HG03039 (cell line): ENCODE data around the gene GPATCH8.
"Not testable (repeated sequence)": the region's sequence is repeated elsewhere in the genome, so short reads cannot be mapped to it uniquely, and the experiment has no call there.

Source experiments
- ATAC-seq: cut with Tn5 transposase; IDR thresholded peaks from one replicate; pipeline ENCODE4 v1.9.1; 2021; ENCODE audit warnings: mild to moderate bottlenecking, moderate library complexity; ENCODE audit not compliant: unreplicated experiment

GPATCH8 gene

GRCh38 chr17:44503147-44504029, at the start of gene GPATCH8:
Gene GPATCH8 (minus strand): TSS chr17:44503406. CDS start chr17:44503370, 36 bp downstream.
- peak; percentile 87 for ATAC-seq

- no peak for ATAC-seq
These were observed 49.2 kb upstream of the GPATCH8 start for GRCh38 chr17:44552361-44552760.

- no peak for ATAC-seq
These were observed 46.5 kb upstream of the GPATCH8 start for GRCh38 chr17:44549686-44550085.

GRCh38 chr17:44548376-44549230, 45.4 kb upstream of the GPATCH8 start:
- no peak for ATAC-seq

- ATAC-seq = no peak
These were observed 44.5 kb upstream of the GPATCH8 start for GRCh38 chr17:44547625-44548267.

GRCh38 chr17:44546671-44547606, 43.7 kb upstream of the GPATCH8 start:
- no peak for ATAC-seq

- ATAC-seq = no peak
These were observed 40.8 kb upstream of the GPATCH8 start for GRCh38 chr17:44543905-44544523.

- no peak for ATAC-seq
These were observed 40.2 kb upstream of the GPATCH8 start for GRCh38 chr17:44543213-44543904.

- ATAC-seq = no peak
These were observed 38.8 kb upstream of the GPATCH8 start for GRCh38 chr17:44541884-44542581.

GRCh38 chr17:44540246-44541084, 37.3 kb upstream of the GPATCH8 start:
- ATAC-seq = no peak

GRCh38 chr17:44539673-44540072, 36.5 kb upstream of the GPATCH8 start:
- no peak for ATAC-seq

- not testable (repeated sequence) for ATAC-seq
These were observed 34.7 kb upstream of the GPATCH8 start for GRCh38 chr17:44537922-44538321.

GRCh38 chr17:44536090-44536953, 33.1 kb upstream of the GPATCH8 start:
- no peak for ATAC-seq

GRCh38 chr17:44533533-44534246, 30.5 kb upstream of the GPATCH8 start:
- ATAC-seq = no peak

- ATAC-seq = no peak
These were observed 27.8 kb upstream of the GPATCH8 start for GRCh38 chr17:44530896-44531418.

GRCh38 chr17:44529864-44530263, 26.7 kb upstream of the GPATCH8 start:
- ATAC-seq = no peak
